Right lobe of liver (tissue), 6 donors: ENCODE data around the gene ABHD5. TPM values are rescaled to one million over a fixed set of nuclear protein-coding genes. Genes with fewer than 3 reads are reported as not detected.

Experiments used
- ATAC-seq, 4 donors: fragments of 200-7000 bp; cut with Tn5 transposase; one replicate each; pipeline ENCODE4 v1.9.1; 2020; ENCODE audit warnings: mild to moderate bottlenecking in 4 of 4, moderate library complexity in 4 of 4
- DNase-seq, 3 donors: peaks; one replicate each; pipeline ENCODE4 v3.0.0-alpha.2; 2020
- H3K27ac ChIP-seq, 3 donors: fragments of 200-600 bp; one replicate each; pipeline ENCODE4 v1.8.0; 2022
- H3K27me3 ChIP-seq, 2 donors: fragments of 200-600 bp; one replicate each; pipeline ENCODE4 v1.8.0; 2022
- H3K36me3 ChIP-seq, 4 donors: fragments of 200-600 bp; sonication (generic) in 1 of 4; one replicate each; pipeline versions ENCODE4 v1.5.1 to v1.8.0; 2017 to 2022; ENCODE audit warnings: control low read depth in 1 of 4
- H3K4me1 ChIP-seq, 4 donors: fragments of 200-600 bp; sonication (generic) in 1 of 4; one replicate each; pipeline versions ENCODE4 v1.5.1 to v1.8.0; 2017 to 2022; ENCODE audit warnings: control low read depth in 1 of 4
- H3K4me3 ChIP-seq, 3 donors: fragments of 200-600 bp; one replicate each; pipeline ENCODE4 v1.8.0; 2022
- H3K9me3 ChIP-seq, 4 donors: fragments of 200-600 bp; sonication (generic) in 1 of 4; one replicate each; pipeline versions ENCODE4 v1.5.1 to v1.8.0; 2017 to 2022; ENCODE audit warnings: control low read depth in 1 of 4
- POLR2A ChIP-seq: fragments of 450-650 bp; IDR thresholded peaks from one replicate; pipeline ENCODE4 v1.6.1; 2017; ENCODE audit warnings: antibody characterized with exemption, mild to moderate bottlenecking
- WGBS: methylation state at CpG from one replicate; pipeline ENCODE4 v1.1.6; 2018; ENCODE audit warnings: low coverage, low lambda C conversion rate; ENCODE audit not compliant: insufficient coverage; ENCODE audit errors: missing lambda C conversion rate; 5-methylcytosine and 5-hydroxymethylcytosine counted together
- intact Hi-C, 2 donors: fragments of 100-400 bp; cut with DNase I; formaldehyde crosslinking; loops; one replicate each; pipeline versions ENCODE4 v1.11.2 to v1.14.1; 2022
- total RNA-seq, 6 experiments: library from RNA; depleted of rRNA in 2 of 6; stranded (reverse); fragments of >200 nt in 2 of 6; fragmentation: NEBNext Ultra II Directional in 3 of 6; extraction: Animal tissue kit (Norgen Biotek cat#: 25700) in 3 of 6; gene quantifications; one replicate each; pipeline versions ENCODE4 v1.1.0 to v1.2.4, GENCODE V29; 2016 to 2023
- TF ChIP-seq, protein P1 (sequence below), 4 donors: fragments of 200-600 bp in 3 of 4; fragments of 450-650 bp in 1 of 4; IDR thresholded peaks; one replicate each; pipeline versions ENCODE4 v1.5.1 to v1.8.0; 2016 to 2022; ENCODE audit warnings: antibody characterized with exemption in 4 of 4, mild to moderate bottlenecking in 2 of 4
- donor health status: DM: no; HTN: yes; CAD: no.
- donor health status: DM: no; HTN: no; CAD: no.
- donor health status: DM: no; HTN: no; CAD: no.
- donor health status: DM: no; HTN: yes; CAD: no.
- donor health status: DM: no; HTN: yes; CAD: no.

Gene ABHD5
- total RNA-seq, 6 experiments from 2014 or later, result 10.8 to 23.0 (median 14.6) TPM

DNA sequence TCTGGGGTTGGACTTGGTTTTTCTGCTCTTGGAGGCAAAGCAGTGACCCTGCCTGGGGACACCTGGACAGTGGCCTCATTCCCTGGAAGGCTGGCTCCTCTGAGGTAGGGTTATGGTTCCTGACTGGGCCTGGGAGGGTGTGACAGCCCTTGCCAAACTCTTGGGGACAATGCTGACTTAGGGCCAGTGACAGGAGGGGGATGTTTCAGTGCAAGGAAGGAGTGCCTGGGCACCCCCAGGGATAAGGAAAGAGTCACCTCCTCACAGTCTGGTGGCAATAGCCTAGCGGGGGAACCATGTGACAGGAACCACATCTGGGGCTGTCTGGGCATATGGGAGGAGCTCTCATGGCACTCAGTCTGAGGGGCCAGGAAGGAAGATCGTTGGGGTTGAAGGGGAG, 91.8 kb downstream of the ABHD5 start:
- WGBS, result no CpG with 5 or more reads among the region's 2 CpGs
- no peak overlapping the region for H3K27ac ChIP-seq
- H3K27me3 ChIP-seq, result no peaks in the 10 kb centered on the region
- no peaks in the 10 kb centered on the region for H3K4me1 ChIP-seq
- TF ChIP-seq POLR2A, result no peak
- TF ChIP-seq, protein P1, sequence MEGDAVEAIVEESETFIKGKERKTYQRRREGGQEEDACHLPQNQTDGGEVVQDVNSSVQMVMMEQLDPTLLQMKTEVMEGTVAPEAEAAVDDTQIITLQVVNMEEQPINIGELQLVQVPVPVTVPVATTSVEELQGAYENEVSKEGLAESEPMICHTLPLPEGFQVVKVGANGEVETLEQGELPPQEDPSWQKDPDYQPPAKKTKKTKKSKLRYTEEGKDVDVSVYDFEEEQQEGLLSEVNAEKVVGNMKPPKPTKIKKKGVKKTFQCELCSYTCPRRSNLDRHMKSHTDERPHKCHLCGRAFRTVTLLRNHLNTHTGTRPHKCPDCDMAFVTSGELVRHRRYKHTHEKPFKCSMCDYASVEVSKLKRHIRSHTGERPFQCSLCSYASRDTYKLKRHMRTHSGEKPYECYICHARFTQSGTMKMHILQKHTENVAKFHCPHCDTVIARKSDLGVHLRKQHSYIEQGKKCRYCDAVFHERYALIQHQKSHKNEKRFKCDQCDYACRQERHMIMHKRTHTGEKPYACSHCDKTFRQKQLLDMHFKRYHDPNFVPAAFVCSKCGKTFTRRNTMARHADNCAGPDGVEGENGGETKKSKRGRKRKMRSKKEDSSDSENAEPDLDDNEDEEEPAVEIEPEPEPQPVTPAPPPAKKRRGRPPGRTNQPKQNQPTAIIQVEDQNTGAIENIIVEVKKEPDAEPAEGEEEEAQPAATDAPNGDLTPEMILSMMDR (IDR thresholded peaks at IDR 0.05), result no peak
- ATAC-seq (no peak), DNase-seq (no peak)
- intact Hi-C loops, result no loop called here
- no peaks in the 10 kb centered on the region for H3K36me3 ChIP-seq
- no peak overlapping the region for H3K4me3 ChIP-seq
- H3K9me3 ChIP-seq, result no peaks in the 10 kb centered on the region

Other genes starting within 250 kb of the ABHD5 start
- 10 to 100 TPM; 10.5 to 24.1 (median 13.6) TPM for gene ANO10, start 68.9 kb upstream of the ABHD5 start, total RNA-seq